HG03135 (cell line): ENCODE data around the gene RANBP17.

Experiments
- ATAC-seq: cut with Tn5 transposase; IDR thresholded peaks from one replicate; pipeline ENCODE4 v1.9.1; 2021; ENCODE audit warnings: mild to moderate bottlenecking, moderate library complexity; ENCODE audit not compliant: unreplicated experiment

RANBP17 gene

GRCh38 chr5:171312129-171312974, 450.5 kb downstream of the RANBP17 start:
- no peak for ATAC-seq

DNA sequence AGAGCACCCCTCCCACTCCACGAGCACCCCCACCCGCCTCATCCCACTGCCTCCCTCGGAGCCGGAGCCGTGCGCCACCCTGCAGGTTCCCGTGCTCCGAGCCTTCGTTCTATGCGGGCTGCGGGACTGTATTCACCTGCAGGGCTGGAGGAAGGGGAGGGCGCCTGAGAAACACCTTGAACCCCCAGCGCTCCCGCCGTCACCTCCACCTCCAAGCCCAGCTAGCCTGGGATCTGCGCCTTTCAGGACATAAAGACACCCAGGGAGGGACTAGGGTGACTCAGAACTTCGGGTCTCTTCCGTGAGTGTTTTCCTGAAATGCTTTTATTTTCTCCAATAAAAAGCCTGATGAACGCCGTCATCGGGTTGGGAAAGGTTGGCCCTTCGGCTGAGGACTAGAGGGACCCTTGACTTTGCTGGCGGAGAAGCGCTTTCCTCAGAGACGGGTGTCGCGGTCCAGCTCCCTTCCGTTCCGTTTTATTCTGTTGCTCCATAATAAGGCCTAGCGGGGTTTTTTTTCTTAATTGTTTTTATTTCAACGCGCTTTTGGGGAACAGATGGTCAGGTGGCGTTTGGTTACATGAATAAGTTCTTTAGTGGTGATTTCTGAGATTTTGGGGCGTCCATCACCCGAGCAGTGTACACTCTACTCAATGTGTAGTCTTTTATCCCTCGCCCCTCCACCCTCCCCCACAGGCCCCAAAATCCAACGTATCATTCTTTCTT, 451.8 kb downstream of the RANBP17 start:
- no peak for ATAC-seq

DNA sequence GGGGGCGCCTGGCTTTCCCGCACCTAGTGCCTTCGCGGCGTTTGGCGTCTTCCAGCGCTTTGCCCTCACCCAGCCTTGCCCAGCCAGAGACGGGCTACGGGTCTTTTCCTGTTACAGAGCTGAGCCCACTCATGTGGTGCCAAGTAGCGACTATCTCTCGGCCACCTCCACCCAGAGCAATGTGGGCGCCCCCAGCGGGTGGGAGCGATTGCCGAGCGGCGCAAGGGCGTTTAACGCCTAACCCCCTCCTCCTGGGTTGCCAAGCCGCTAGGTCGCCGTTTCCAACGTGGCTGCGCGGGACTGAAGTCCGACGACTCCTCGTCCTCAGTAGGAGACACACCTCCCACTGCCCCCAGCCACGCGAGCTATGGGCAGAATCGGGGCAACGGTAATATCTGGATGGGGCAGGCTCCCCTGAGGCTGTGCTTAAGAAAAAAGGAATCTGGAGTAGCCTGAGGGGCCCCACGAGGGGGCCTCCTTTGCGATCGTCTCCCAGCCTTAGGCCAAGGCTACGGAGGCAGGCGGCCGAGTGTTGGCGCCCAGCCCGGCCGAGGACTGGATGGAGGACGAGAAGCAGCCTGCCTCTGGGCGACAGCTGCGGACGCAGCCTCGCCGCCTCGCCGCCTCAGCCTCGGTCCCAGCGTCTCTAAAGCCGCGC, 453.0 kb downstream of the RANBP17 start:
- ATAC-seq, result no peak

- ATAC-seq, result no peak
These were observed 453.6 kb downstream of the RANBP17 start for GRCh38 chr5:171315386-171315891.

DNA sequence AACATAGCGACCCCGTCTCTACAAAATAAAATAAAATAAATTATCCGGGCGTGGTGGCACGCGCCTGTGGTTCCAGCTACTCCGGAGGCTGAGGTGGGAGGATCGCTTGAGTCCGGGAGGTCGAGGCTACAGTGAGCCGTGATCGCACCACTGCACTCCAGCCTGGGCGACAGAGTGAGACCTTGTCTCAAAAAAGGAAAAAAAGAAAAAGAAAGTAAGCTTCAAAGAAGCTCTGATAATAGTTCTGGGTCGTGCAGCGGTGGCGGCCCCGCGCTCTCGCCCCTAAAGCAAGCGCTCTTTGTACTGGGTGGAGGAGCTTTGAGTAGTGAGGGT, 454.1 kb downstream of the RANBP17 start:
- no peak for ATAC-seq

- no peak for ATAC-seq
These were observed 454.7 kb downstream of the RANBP17 start for GRCh38 chr5:171316258-171317121.

- no peak for ATAC-seq
These were observed 455.4 kb downstream of the RANBP17 start for GRCh38 chr5:171317230-171317629.

GRCh38 chr5:171318026-171318425, 456.2 kb downstream of the RANBP17 start:
- no peak for ATAC-seq

GRCh38 chr5:171321447-171321846, 459.6 kb downstream of the RANBP17 start:
- ATAC-seq, result no peak

DNA sequence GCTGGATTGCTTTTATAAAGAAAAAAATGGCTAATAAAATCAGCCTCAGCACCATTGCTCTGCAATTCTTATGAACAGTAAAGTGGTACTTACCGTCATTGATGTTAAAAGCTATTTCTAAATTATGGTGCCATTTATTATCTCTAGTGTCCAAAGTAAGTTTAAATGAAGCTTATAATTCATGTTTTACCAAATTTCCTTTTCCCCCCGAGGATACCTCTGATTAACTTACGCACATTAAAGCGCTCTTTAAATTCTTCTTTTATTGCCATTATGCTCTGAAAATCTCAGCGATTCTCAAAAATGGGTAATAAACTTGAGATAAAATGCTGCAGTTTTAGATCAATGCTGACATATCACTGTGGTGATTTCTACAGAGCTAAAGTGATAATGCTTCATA, 460.7 kb downstream of the RANBP17 start:
- ATAC-seq, result no peak

DNA sequence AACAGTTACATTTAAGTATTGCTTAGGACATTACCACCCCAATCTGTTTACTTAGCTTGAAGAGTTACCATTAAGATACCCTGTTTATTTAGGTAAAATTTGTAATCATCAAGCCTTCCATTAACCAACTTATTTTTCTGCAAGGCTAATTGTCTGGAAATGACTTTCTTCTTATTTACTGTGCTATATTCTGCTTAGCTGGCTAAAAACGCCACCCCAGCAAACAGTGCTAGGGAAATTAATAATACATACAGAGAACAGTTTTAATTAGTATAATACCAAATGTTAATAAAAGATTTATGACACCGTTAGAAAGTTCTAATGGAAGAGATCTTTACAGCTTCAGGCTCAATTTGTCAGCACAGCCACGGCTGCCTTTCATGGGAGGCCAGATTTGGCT, 461.2 kb downstream of the RANBP17 start:
- ATAC-seq, result no peak

DNA sequence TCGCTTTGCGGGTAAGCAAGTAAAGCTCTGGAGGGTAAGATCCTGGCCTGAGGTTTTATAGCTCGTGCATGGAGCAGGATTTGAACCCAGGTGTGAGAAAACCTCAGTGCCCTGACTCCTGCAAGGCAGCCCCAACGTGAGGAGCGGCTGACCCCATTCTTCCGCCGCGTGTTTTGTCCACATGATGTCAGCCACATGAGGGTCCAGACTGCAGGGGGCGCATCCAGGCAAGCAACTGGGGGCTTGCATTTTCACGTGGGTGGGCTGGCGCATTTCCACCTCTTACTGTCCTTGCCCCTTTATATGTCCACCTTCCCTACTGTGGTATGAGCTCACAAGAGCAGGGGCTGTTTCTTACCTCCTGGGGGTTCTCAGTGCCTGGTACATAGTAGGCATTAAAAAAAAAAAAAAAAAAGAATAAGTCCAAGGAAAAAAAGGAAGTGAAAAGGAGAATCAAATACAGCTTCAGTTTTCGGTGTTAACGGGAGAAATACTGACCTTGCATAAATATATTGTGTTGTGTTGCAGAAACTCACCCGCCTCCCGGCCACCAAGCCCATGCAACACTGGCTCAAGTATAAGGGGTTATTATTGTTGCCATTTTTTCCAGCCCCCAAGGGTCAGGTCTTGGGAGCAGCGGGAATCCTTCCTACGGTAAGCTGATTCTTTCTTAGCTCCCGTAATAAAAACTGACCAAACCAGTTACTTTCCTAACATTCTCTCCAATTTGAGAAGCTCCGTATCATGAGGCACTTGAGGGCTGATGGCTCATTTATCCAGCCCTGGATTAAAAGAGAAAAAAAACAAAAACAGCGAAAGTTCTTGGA, 462.2 kb downstream of the RANBP17 start:
- no peak for ATAC-seq

DNA sequence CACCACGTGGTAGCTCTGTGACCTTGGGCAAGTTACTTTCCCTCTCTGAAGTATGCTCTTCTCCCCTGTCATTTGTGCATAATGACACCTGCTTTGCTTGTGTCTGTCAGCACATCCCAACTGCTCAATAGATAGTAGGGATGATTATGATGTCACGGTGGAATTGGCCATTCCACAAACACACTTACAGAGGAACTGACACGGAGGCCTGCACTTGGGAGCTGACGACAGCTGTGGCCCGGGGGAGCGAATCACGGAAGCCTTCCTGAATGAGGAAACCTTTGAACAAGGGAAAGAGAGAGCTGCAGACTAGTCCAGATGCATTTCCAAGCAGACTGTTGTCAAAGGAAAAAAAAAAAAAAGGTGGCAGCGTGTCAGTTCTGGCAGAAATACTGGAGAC, 468.2 kb downstream of the RANBP17 start:
- ATAC-seq, result no peak

DNA sequence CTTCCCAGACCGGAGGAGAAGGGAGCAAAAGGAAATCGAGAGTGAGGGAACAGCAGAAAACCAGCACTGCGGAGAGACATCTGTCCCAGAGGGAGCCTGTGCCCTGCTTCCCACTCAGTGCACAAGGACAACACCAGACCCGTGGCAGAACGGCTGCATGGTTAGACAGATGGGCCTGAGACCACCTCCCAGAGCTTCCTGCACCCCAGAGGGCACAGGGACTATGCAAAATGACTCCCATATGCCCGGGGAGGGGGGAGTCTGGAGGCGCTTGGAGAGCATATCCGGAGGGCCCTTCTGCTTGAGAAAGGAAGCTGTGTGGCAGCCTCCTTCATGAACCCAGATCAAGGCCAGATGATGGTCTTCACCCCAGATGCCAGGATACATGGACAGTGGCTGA, 473.8 kb downstream of the RANBP17 start:
- no peak for ATAC-seq

- ATAC-seq, result no peak
These were observed 474.8 kb downstream of the RANBP17 start for GRCh38 chr5:171336521-171337209.

GRCh38 chr5:171337210-171337569, 475.4 kb downstream of the RANBP17 start:
- no peak for ATAC-seq

DNA sequence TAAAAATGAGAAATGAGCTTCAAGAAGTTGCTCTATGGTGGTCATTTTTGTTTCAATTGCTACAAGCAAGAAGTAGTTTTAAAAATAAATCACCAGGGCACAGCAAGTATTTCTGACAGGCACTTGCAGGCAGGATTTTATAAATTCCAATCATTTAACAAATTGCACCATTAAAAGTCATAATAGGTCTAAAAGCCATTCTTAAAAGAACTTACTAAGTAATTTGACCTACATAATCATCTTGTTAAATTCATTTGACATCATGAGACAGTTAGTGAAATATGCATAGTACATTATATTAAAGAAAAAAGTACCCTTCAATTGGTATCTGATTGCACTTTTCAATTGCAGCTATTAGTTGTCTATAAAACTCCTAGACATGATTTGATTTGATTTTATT, 478.2 kb downstream of the RANBP17 start:
- no peak for ATAC-seq

- ATAC-seq, result no peak
These were observed 478.7 kb downstream of the RANBP17 start for GRCh38 chr5:171340491-171340890.

- ATAC-seq, result peak; percentile 62
These were observed 480.7 kb downstream of the RANBP17 start for GRCh38 chr5:171342362-171343111.
